Stomach smooth muscle (tissue), 2 donors: ENCODE measurements around the gene CBLL1.

Experiments used
- H3K27ac ChIP-seq: one replicate; pipeline ENCODE4 v1.7.0; 2013; ENCODE audit warnings: mild to moderate bottlenecking, low read length, inconsistent platforms
- H3K27me3 ChIP-seq, 2 donors: one replicate each; pipeline ENCODE4 v1.7.0; 2013; ENCODE audit warnings: low read length in 2 of 2; ENCODE audit not compliant: insufficient read depth in 2 of 2, control insufficient read depth in 1 of 2
- H3K36me3 ChIP-seq, 2 donors: one replicate each; pipeline ENCODE4 v1.7.0; 2013; ENCODE audit warnings: low read length in 2 of 2; ENCODE audit not compliant: control insufficient read depth in 2 of 2, insufficient read depth in 2 of 2
- H3K4me1 ChIP-seq: one replicate; pipeline ENCODE4 v1.7.0; 2013; ENCODE audit warnings: low read length; ENCODE audit not compliant: control insufficient read depth, insufficient read depth
- H3K4me3 ChIP-seq, 2 donors: one replicate each; pipeline ENCODE4 v1.7.0; 2013; ENCODE audit warnings: low read length in 2 of 2
- H3K9ac ChIP-seq, 2 donors: one replicate each; pipeline ENCODE4 v1.7.0; 2013; ENCODE audit warnings: low read length in 2 of 2, mild to moderate bottlenecking in 1 of 2
- H3K9me3 ChIP-seq, 2 donors: one replicate each; pipeline ENCODE4 v1.7.0; 2013; ENCODE audit warnings: low read length in 2 of 2; ENCODE audit not compliant: control insufficient read depth in 2 of 2
- donor health status: healthy.
- donor health status: Pancreatic carcinoma.

CBLL1 gene

DNA sequence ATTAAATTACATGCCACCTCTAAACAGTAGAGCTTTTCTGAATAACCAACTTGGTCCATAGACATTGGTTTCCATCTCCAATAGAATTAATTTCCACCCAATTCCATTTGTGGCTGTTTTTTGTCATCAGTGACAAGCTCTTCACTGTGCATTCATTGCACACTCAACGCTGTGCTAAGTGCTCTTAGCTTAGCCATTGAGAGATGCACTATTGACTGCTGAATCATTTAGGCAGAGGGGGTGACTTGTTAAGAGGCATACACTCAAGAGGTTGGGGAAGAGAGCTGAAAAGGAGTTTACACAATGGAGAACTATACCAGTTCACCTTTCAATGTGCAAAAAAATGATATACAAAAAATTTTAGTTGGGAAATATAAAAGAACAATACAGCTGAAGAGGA is 31.9 kb upstream of the CBLL1 start:
- H3K27ac ChIP-seq = no peak overlapping the region
- no peak overlapping the region for H3K9ac ChIP-seq
- H3K36me3 ChIP-seq = no peaks in the 10 kb centered on the region
- no peak overlapping the region for H3K4me3 ChIP-seq
- H3K9me3 ChIP-seq = no peaks in the 10 kb centered on the region
- no peaks in the 10 kb centered on the region for H3K27me3 ChIP-seq
- no peaks in the 10 kb centered on the region for H3K4me1 ChIP-seq

DNA sequence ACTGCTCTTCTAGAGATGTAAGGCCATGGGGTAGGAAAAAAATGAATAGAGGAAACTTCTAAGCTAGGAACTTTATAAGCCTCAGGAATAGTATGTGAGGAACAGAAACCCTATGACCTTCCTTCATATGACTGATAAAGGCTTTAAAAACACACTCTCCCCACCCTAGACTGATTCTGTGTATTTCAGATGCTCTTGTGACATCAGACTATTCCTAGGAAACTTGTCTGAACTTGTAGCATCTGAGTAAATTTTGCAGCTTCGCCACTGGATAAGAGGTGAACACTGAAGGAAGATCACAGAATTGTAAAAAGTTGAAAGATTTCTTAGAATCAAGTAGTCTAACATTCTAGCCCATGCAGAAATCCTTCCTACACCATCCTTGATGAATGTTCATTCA is 31.0 kb upstream of the CBLL1 start:
- Histone ChIP-seq H3K27ac (no peak overlapping the region), H3K9me3 (no peaks in the 10 kb centered on the region), H3K9ac (no peak overlapping the region), H3K27me3 (no peaks in the 10 kb centered on the region), H3K4me3 (no peak overlapping the region), H3K36me3 (no peaks in the 10 kb centered on the region), H3K4me1 (no peaks in the 10 kb centered on the region)

GRCh38 chr7:107715531-107715930 is 28.4 kb upstream of the CBLL1 start:
- Histone ChIP-seq H3K36me3 (no peaks in the 10 kb centered on the region), H3K4me3 (no peak overlapping the region), H3K4me1 (no peaks in the 10 kb centered on the region), H3K27me3 (no peaks in the 10 kb centered on the region), H3K9me3 (no peaks in the 10 kb centered on the region), H3K27ac (no peak overlapping the region), H3K9ac (no peak overlapping the region)

- Histone ChIP-seq H3K4me3 (no peak overlapping the region), H3K36me3 (no peaks in the 10 kb centered on the region), H3K9me3 (no peaks in the 10 kb centered on the region), H3K27me3 (no peaks in the 10 kb centered on the region), H3K9ac (no peak overlapping the region), H3K27ac (no peak overlapping the region), H3K4me1 (no peaks in the 10 kb centered on the region)
Measured at GRCh38 chr7:107718456-107719193, 25.3 kb upstream of the CBLL1 start.

DNA sequence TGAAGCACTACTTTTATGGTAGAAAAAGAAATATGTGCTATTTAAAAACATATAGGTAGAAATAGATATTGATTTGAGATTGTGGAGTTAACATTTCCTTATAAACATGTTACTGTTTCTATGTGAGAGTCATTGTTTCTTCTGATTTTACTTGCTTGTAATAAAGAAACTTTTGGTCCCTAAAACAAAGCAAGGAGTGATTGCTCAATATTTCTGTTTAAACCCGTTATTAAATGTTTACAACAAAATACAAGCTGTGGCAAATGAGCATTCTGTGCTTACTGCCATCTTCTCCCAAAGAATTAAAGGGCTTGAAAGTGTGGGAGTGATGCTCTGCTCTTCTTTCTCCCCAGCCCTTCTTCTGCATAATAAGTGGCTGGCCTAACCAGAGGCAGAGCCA is 22.7 kb upstream of the CBLL1 start:
- Histone ChIP-seq H3K27me3 (no peaks in the 10 kb centered on the region), H3K27ac (no peak overlapping the region), H3K9me3 (no peaks in the 10 kb centered on the region), H3K4me3 (no peak overlapping the region), H3K9ac (no peak overlapping the region), H3K36me3 (no peaks in the 10 kb centered on the region), H3K4me1 (no peaks in the 10 kb centered on the region)

DNA sequence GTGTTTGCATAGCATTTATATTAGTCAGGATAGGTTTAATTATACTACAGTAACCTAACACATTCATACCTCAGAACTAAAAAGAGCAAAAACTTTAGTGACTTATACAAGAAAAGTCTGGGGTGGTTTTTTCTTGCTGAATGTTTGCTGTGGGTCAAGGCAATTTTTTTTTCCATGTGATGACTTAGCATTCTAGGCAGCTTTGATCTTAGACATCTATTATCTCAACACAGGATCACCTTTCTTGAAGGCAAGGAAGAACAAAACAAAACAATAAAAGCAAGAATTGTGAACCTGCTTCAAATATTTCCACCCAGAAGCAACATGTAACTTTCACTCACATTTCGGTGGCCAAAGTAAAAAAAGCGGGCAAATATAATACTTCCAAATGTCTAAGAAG is 20.7 kb upstream of the CBLL1 start:
- no peaks in the 10 kb centered on the region for H3K4me1 ChIP-seq
- no peak overlapping the region for H3K27ac ChIP-seq
- no peaks in the 10 kb centered on the region for H3K9me3 ChIP-seq
- no peaks in the 10 kb centered on the region for H3K36me3 ChIP-seq
- H3K27me3 ChIP-seq = no peaks in the 10 kb centered on the region
- no peak overlapping the region for H3K4me3 ChIP-seq
- no peak overlapping the region for H3K9ac ChIP-seq

- Histone ChIP-seq H3K36me3 (no peaks in the 10 kb centered on the region), H3K4me1 (no peaks in the 10 kb centered on the region), H3K9ac (no peak overlapping the region), H3K4me3 (no peak overlapping the region), H3K27ac (no peak overlapping the region), H3K9me3 (no peaks in the 10 kb centered on the region), H3K27me3 (no peaks in the 10 kb centered on the region)
Measured at GRCh38 chr7:107725138-107725740, 18.7 kb upstream of the CBLL1 start.

DNA sequence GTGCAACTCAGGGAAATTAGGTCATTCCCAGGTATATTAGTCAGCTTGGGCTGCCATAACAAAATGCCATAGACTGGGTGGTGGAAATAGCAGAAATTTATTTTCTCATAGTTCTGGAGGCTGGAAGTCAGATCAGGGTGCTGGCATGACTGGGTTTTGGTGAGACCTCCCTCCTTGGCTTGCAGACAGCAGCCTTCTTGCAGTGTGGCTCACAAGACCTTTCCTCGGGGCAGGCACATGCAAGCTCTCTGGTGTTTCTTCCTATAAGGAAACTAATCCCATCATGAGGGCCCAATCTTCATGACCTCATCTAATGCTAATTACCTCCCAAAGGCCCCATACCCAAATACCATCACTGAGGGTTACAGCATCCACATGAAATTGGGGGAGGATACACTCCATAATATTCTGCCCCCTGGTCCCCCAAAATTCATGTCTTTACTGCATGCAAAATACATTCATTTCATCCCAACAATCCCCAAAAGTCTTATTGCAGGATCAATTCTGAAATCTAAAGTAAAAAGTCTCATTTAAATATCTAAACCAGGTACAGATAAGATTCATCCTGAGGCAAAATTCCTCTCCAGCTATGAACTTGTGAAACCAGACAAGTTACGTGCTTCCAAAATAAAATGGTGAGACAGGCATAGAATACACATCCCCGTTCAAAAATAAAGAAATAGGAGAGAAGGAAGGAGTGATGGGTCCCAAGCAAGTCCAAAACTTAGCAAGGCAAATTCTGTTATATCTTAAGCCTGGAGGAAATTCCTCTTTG is 17.4 kb upstream of the CBLL1 start:
- H3K9me3 ChIP-seq = no peaks in the 10 kb centered on the region
- no peak overlapping the region for H3K27ac ChIP-seq
- no peak overlapping the region for H3K9ac ChIP-seq
- H3K4me3 ChIP-seq = no peak overlapping the region
- H3K4me1 ChIP-seq = no peaks in the 10 kb centered on the region
- no peaks in the 10 kb centered on the region for H3K36me3 ChIP-seq
- H3K27me3 ChIP-seq = no peaks in the 10 kb centered on the region

DNA sequence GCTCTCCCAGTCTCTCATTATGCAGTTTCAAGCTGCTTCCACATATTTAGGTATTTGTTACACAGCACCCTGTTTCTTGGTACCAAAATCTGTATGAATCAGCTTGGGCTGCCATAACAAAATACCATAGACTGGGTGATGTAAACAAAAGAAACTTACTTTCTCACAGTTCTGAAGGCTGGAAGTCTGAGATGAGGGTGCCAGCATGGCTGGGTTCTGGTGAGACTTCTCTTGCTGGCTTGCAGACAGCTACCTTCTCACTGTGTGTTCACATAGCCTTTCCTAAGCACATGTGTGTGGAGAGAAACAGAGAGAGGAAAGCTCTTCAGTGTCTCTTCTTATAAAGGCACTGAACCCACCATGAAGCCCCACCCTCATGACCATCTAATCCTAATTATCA is 15.7 kb upstream of the CBLL1 start:
- Histone ChIP-seq H3K27me3 (no peaks in the 10 kb centered on the region), H3K9me3 (no peaks in the 10 kb centered on the region), H3K4me1 (no peaks in the 10 kb centered on the region), H3K27ac (no peak overlapping the region), H3K4me3 (no peak overlapping the region), H3K36me3 (no peaks in the 10 kb centered on the region), H3K9ac (no peak overlapping the region)

DNA sequence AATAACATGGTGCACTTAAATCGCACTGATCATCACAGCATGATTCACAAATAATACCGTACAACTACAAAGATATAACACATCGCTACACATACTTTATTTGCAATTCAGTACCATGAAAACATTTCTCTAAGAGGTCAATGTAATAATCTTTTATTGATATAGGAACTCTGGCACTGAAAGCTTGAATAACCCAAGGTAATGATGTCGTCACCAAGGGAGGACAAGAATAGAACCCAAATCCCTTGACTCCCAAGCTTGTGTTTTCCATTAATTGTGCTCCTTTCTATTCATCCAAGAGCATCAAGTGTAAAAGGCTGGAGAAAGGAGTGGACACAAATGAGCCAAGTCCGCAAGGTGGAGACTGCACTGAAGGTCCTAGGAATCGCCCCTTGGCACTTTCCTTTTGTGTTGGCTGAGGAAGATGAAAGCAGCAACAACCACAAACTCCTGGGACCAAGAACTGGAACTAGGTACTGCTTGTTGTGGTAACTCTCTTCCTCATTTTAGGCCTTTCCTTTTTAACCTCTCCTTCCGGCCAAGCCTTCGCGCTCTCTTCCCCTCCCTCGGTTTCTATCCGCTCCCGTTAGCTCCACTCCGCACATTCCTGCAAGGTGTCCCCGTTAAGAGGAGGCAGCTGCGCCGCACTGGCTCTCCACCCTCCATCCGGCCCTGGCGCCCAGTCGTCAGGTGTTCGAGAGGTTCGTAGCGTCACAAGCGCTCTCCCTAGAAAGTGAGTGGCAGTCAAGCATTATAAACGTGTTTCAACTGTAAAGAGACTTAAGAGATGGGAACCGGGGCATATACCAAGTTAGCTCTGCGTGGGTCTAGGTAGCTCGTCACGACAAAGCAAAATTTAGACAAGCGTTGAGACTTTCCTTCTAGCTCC is 1.0 kb upstream of the CBLL1 start:
- H3K9ac ChIP-seq = peak overlapping the region; percentile 90 to 97

More for the DNA sequence above, 1.0 kb upstream of the CBLL1 start:
- H3K9me3 ChIP-seq = no peaks in the 10 kb centered on the region
- peaks cover 16% of the 10 kb centered on the region for H3K4me1 ChIP-seq
- H3K4me3 ChIP-seq = peak overlapping the region; percentile 88 to 98
- no peaks in the 10 kb centered on the region for H3K27me3 ChIP-seq
- no peaks in the 10 kb centered on the region for H3K36me3 ChIP-seq
- peak overlapping the region; percentile 98 for H3K27ac ChIP-seq
